ENCODE results near the gene RAD51.

The RAD51 gene

DNA sequence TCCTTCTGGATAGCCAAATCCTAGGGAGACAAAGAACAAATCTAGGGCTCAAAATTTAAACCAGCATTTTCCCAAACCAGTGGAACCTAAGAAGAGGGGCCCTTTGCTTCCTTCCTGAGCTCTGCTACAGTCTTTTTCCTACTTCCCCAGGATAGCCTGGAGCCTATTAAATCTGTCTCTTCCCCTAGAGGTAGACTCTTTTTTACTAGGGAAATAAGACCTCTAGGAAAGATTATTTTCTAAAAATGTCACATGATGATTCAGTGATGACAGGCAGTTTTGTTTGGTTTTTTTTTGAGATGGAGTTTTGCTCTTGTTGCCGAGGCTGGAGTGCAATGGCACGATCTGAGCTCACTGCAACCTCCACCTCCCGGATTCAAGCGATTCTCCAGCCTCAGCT, 41.6 kb downstream of the RAD51 start:
- Histone ChIP-seq H3K4me2 (ENCODE audit: low read depth, low read length, poor library complexity, severe bottlenecking) (no peak overlapping the region), H3K36me3 (ENCODE audit: insufficient read depth, low read length) (peaks cover 79% of the 10 kb centered on the region; the same call in 1 of the 2 replicates), H3K9me2 (replicated peaks; ENCODE audit: low read depth, low read length) (no peaks in the 10 kb centered on the region), H3K9me3 (ENCODE audit: insufficient read depth, low read depth, low read length) (no peaks in the 10 kb centered on the region), H3K9ac (ENCODE audit: low read depth, low read length, poor library complexity, severe bottlenecking) (no peak overlapping the region), H3K4me1 (ENCODE audit: insufficient read depth, low read length, poor library complexity, severe bottlenecking) (no peaks in the 10 kb centered on the region), H3K4me3 (ENCODE audit: low read length, poor library complexity, severe bottlenecking) (no peak overlapping the region), H3K27me3 (ENCODE audit: insufficient read depth, low read length, poor library complexity, severe bottlenecking) (no peaks in the 10 kb centered on the region), H2AFZ (ENCODE audit: low read length) (no peak overlapping the region), H3F3A (ENCODE audit: low read depth) (0 out of 2 replicates have a peak, but pooled peaks cover 3% of the 10 kb centered on the region), H3K79me2 (ENCODE audit: insufficient read depth, low read length) (no peaks in the 10 kb centered on the region), H4K20me1 (ENCODE audit: insufficient read depth, low read length, poor library complexity, severe bottlenecking) (no peaks in the 10 kb centered on the region)
- TF ChIP-seq, protein P1, sequence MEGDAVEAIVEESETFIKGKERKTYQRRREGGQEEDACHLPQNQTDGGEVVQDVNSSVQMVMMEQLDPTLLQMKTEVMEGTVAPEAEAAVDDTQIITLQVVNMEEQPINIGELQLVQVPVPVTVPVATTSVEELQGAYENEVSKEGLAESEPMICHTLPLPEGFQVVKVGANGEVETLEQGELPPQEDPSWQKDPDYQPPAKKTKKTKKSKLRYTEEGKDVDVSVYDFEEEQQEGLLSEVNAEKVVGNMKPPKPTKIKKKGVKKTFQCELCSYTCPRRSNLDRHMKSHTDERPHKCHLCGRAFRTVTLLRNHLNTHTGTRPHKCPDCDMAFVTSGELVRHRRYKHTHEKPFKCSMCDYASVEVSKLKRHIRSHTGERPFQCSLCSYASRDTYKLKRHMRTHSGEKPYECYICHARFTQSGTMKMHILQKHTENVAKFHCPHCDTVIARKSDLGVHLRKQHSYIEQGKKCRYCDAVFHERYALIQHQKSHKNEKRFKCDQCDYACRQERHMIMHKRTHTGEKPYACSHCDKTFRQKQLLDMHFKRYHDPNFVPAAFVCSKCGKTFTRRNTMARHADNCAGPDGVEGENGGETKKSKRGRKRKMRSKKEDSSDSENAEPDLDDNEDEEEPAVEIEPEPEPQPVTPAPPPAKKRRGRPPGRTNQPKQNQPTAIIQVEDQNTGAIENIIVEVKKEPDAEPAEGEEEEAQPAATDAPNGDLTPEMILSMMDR (conservative IDR thresholded peaks at IDR 0.05; ENCODE audit: low read length) = no peak
- no peak for TF ChIP-seq EZH2phosphoT487 (IDR thresholded peaks at IDR 0.05; ENCODE audit: borderline replicate concordance)

DNA sequence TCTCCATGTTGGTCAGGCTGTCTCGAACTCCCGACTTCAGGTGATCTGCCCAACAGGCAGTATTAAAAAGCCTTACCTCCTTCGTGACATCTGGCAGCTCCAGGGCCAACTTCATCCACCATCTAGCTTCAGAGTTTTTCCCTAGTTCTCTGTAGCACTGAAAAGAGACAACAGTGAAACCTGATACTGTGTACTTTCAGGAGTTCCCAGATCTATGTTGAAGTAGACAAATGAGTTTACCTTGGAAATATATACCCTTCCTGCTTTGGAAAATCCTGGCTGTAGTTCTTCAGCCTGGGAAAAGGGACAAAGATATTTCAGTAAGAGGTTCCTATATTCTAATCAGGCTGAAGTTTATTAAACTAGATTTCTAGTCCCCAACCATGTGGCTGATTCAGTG, 42.1 kb downstream of the RAD51 start:
- Histone ChIP-seq H3K4me1 (ENCODE audit: insufficient read depth, low read length, poor library complexity, severe bottlenecking) (no peaks in the 10 kb centered on the region), H3K79me2 (ENCODE audit: insufficient read depth, low read length) (no peaks in the 10 kb centered on the region), H4K20me1 (ENCODE audit: insufficient read depth, low read length, poor library complexity, severe bottlenecking) (no peaks in the 10 kb centered on the region), H3K4me2 (ENCODE audit: low read depth, low read length, poor library complexity, severe bottlenecking) (no peak overlapping the region), H2AFZ (ENCODE audit: low read length) (no peak overlapping the region), H3K36me3 (ENCODE audit: insufficient read depth, low read length) (peaks cover 74% of the 10 kb centered on the region; the same call in 1 of the 2 replicates), H3K4me3 (ENCODE audit: low read length, poor library complexity, severe bottlenecking) (no peak overlapping the region), H3F3A (ENCODE audit: low read depth) (0 out of 2 replicates have a peak, but pooled peaks cover 3% of the 10 kb centered on the region), H3K9me3 (ENCODE audit: insufficient read depth, low read depth, low read length) (no peaks in the 10 kb centered on the region), H3K9me2 (replicated peaks; ENCODE audit: low read depth, low read length) (no peaks in the 10 kb centered on the region), H3K27me3 (ENCODE audit: insufficient read depth, low read length, poor library complexity, severe bottlenecking) (no peaks in the 10 kb centered on the region), H3K9ac (ENCODE audit: low read depth, low read length, poor library complexity, severe bottlenecking) (no peak overlapping the region)
- no peak for TF ChIP-seq EZH2phosphoT487 (IDR thresholded peaks at IDR 0.05; ENCODE audit: borderline replicate concordance)

DNA sequence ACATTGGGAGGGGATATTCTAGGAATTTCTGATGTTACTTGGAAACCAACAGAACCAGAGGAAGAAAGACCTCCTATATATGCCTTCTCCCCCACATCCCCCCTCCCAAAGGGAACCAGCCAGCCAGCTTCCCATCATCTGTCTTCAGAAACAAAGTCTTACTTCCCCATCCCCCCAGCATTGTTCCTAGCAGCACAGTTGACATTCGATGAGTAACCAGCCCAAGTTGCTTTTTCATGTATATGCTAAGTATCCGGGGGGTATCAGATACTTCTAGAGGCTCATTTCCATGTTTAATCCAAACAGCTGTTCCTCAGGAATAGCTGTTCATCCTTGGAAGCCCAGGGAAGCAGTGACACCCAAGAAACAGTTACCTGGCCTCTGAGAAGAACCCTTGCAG, 44.1 kb downstream of the RAD51 start:
- Histone ChIP-seq H3K79me2 (ENCODE audit: insufficient read depth, low read length) (no peaks in the 10 kb centered on the region), H3F3A (ENCODE audit: low read depth) (0 out of 2 replicates have a peak, but pooled peaks cover 3% of the 10 kb centered on the region), H3K27me3 (ENCODE audit: insufficient read depth, low read length, poor library complexity, severe bottlenecking) (no peaks in the 10 kb centered on the region), H3K4me3 (ENCODE audit: low read length, poor library complexity, severe bottlenecking) (no peak overlapping the region), H3K9me3 (ENCODE audit: insufficient read depth, low read depth, low read length) (no peaks in the 10 kb centered on the region), H2AFZ (ENCODE audit: low read length) (no peak overlapping the region), H3K4me2 (ENCODE audit: low read depth, low read length, poor library complexity, severe bottlenecking) (no peak overlapping the region), H3K4me1 (ENCODE audit: insufficient read depth, low read length, poor library complexity, severe bottlenecking) (no peaks in the 10 kb centered on the region), H3K9me2 (replicated peaks; ENCODE audit: low read depth, low read length) (no peaks in the 10 kb centered on the region), H4K20me1 (ENCODE audit: insufficient read depth, low read length, poor library complexity, severe bottlenecking) (no peaks in the 10 kb centered on the region), H3K9ac (ENCODE audit: low read depth, low read length, poor library complexity, severe bottlenecking) (no peak overlapping the region), H3K36me3 (ENCODE audit: insufficient read depth, low read length) (peaks cover 77% of the 10 kb centered on the region; the same call in 1 of the 2 replicates)
- TF ChIP-seq, protein P1 (conservative IDR thresholded peaks at IDR 0.05; ENCODE audit: low read length) = no peak
- TF ChIP-seq EZH2phosphoT487 (IDR thresholded peaks at IDR 0.05; ENCODE audit: borderline replicate concordance) = no peak

DNA sequence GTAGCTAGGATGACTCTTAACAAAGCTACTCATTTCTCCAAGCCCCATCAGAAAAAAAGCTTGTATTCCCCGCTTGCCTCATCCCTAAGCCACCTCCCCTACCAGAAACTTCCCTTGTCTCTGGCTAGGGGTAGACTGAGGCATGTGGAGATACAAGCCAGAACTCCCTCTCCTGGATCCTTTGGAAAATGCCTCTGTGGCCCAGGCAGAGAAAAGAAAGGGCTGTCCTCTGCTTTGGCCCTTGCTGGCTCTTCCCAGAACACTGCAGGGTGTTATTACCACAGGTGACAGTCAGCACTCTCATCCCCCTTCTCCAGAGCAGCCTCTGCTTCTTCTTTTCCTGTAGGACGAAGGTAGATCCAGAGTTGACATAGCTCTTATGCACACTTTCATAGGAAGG, 44.9 kb downstream of the RAD51 start:
- H3K4me2 ChIP-seq (ENCODE audit: low read depth, low read length, poor library complexity, severe bottlenecking) = no peak overlapping the region
- no peak overlapping the region for H2AFZ ChIP-seq (ENCODE audit: low read length)
- TF ChIP-seq EZH2phosphoT487 (IDR thresholded peaks at IDR 0.05; ENCODE audit: borderline replicate concordance) = no peak
- TF ChIP-seq, protein P1 (conservative IDR thresholded peaks at IDR 0.05; ENCODE audit: low read length) = no peak
- no peaks in the 10 kb centered on the region for H3K27me3 ChIP-seq (ENCODE audit: insufficient read depth, low read length, poor library complexity, severe bottlenecking)
- no peak overlapping the region for H3K4me3 ChIP-seq (ENCODE audit: low read length, poor library complexity, severe bottlenecking)
- no peaks in the 10 kb centered on the region for H3K4me1 ChIP-seq (ENCODE audit: insufficient read depth, low read length, poor library complexity, severe bottlenecking)
- no peaks in the 10 kb centered on the region for H3K79me2 ChIP-seq (ENCODE audit: insufficient read depth, low read length)
- no peaks in the 10 kb centered on the region for H3K9me2 ChIP-seq (replicated peaks; ENCODE audit: low read depth, low read length)
- H3K36me3 ChIP-seq (ENCODE audit: insufficient read depth, low read length) = peaks cover 78% of the 10 kb centered on the region; the same call in 1 of the 2 replicates
- no peaks in the 10 kb centered on the region for H3K9me3 ChIP-seq (ENCODE audit: insufficient read depth, low read depth, low read length)
- no peaks in the 10 kb centered on the region for H4K20me1 ChIP-seq (ENCODE audit: insufficient read depth, low read length, poor library complexity, severe bottlenecking)
- no peak overlapping the region for H3K9ac ChIP-seq (ENCODE audit: low read depth, low read length, poor library complexity, severe bottlenecking)
- H3F3A ChIP-seq (ENCODE audit: low read depth) = 0 out of 2 replicates have a peak, but pooled peaks cover 3% of the 10 kb centered on the region

Measured in Loucy (cell line).